Fibroblast of the aortic adventitia (primary cell): ENCODE measurements around the gene CIROP. TPM values are rescaled to one million over a fixed set of nuclear protein-coding genes. Genes with fewer than 3 reads are reported as not detected.

ENCODE experiments used
- DNase-seq: peaks from one replicate; pipeline ENCODE4 v3.0.0-alpha.2; 2010; ENCODE audit warnings: low read depth
- H3K4me3 ChIP-seq: 2 replicates; pipeline ENCODE4 v1.5.1; 2011; ENCODE audit warnings: low read depth, mild to moderate bottlenecking, control low read depth, low read length, moderate library complexity
- CTCF ChIP-seq: IDR thresholded peaks from 2 replicates; pipeline ENCODE4 v1.5.1; 2011; ENCODE audit warnings: mild to moderate bottlenecking, low read length, control low read depth, inconsistent platforms; ENCODE audit not compliant: insufficient read depth
- total RNA-seq: library from RNA; depleted of rRNA; stranded (reverse); fragments of >200 nt; gene quantifications from 2 replicates; pipeline ENCODE4 v1.2.3, GENCODE V29; 2012; ENCODE audit warnings: low replicate concordance

Gene CIROP
- total RNA-seq, 1 donor = 1.8 TPM

GRCh38 chr14:23129759-23130316 is 25.0 kb upstream of the CIROP start:
- no peak for TF ChIP-seq CTCF
- H3K4me3 ChIP-seq = no peak overlapping the region
- no peak for DNase-seq

GRCh38 chr14:23128969-23129758 is 24.4 kb upstream of the CIROP start:
- no peak for DNase-seq
- H3K4me3 ChIP-seq = no peak overlapping the region
- no peak for TF ChIP-seq CTCF

GRCh38 chr14:23127861-23128260 is 23.1 kb upstream of the CIROP start:
- DNase-seq = no peak
- TF ChIP-seq CTCF = no peak
- no peak overlapping the region for H3K4me3 ChIP-seq

GRCh38 chr14:23126548-23127278 is 21.9 kb upstream of the CIROP start:
- H3K4me3 ChIP-seq = no peak overlapping the region
- DNase-seq = no peak
- no peak for TF ChIP-seq CTCF

- no peak for TF ChIP-seq CTCF
- DNase-seq = no peak
- H3K4me3 ChIP-seq = no peak overlapping the region
Measured at GRCh38 chr14:23125933-23126524, 21.2 kb upstream of the CIROP start.

DNA sequence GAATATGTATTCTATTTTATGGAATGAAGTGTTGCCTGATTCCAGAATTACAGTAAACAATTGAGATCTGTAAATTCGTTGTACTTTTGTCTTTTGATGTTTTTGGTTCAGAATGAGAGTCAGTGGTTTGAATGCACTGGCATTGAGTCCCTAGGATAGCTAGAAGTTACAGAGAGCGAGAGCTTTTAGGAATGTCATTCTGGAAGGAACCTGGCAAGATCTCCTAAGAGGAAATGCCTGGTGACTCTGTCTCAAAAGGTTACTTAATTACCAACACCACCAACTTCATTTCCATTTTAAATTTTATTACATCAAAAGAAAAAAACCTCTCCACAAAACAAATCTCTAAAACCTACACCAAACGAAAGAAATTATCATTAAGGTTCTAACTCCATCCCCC is 20.2 kb upstream of the CIROP start:
- no peak for TF ChIP-seq CTCF
- no peak overlapping the region for H3K4me3 ChIP-seq
- no peak for DNase-seq
